ENCODE data around the gene ZNF516.

Gene ZNF516

DNA sequence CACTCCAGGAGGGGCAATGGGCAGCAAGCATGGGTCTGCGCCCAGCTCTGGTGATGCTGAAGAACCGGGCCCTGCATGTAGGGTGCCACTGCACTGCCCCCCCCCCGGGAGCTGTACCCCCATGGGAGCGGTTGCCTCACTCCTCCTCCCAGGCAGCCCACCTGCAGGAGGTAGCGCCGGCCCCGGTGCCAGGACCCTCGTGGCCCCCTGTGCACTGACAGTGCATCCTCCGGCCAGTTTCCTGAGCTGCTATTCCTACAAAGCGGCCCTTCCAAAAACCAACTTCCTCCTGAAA lies 109.4 kb downstream of the ZNF516 start:
- TF ChIP-seq, protein P1, sequence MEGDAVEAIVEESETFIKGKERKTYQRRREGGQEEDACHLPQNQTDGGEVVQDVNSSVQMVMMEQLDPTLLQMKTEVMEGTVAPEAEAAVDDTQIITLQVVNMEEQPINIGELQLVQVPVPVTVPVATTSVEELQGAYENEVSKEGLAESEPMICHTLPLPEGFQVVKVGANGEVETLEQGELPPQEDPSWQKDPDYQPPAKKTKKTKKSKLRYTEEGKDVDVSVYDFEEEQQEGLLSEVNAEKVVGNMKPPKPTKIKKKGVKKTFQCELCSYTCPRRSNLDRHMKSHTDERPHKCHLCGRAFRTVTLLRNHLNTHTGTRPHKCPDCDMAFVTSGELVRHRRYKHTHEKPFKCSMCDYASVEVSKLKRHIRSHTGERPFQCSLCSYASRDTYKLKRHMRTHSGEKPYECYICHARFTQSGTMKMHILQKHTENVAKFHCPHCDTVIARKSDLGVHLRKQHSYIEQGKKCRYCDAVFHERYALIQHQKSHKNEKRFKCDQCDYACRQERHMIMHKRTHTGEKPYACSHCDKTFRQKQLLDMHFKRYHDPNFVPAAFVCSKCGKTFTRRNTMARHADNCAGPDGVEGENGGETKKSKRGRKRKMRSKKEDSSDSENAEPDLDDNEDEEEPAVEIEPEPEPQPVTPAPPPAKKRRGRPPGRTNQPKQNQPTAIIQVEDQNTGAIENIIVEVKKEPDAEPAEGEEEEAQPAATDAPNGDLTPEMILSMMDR (IDR thresholded peaks at IDR 0.05; ENCODE audit: low read depth, low read length), result no peak
- no peak for DNase-seq (ENCODE audit: extremely low read depth, low read depth)

DNA sequence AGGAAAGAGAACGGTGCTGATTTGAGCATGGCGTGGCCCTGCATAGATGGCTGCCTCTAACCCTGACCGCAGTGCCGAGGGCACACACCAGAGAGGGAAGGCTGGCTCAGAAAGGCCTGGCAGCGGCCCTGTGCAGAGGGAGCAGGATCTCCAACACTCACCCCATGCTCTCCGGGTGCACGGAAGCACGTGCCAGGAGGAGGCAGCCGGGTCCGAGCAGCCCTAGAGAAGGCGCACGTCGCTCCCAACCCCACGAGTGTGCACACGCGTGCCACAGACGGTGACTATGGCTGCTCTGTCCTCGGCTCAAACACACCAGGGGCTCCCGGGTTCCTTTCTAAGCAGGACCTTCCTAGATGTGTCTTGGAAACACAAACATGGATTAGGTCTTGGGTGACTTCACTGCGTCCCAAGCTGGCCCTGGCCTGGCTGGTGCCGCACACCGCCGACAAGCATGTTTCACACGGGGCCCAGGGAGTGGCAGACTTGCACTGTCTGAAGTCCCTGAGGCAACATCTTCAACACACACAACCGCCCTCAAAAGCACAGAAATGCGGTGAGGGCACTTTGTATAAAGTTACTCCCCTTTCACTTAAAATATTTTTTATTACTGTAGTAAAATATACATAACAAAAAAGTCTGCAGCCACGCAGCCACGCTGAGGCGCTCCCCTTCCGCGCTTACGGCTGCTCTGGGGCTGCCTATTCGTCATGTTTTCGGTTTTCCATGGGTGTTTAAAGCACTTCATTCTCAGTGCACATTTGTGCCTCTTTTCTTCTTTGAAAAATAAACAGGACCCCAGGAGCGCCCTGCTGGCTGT lies 110.0 kb downstream of the ZNF516 start:
- DNase-seq (ENCODE audit: extremely low read depth, low read depth), result no peak
- TF ChIP-seq, protein P1 (IDR thresholded peaks at IDR 0.05; ENCODE audit: low read depth, low read length), result no peak

DNA sequence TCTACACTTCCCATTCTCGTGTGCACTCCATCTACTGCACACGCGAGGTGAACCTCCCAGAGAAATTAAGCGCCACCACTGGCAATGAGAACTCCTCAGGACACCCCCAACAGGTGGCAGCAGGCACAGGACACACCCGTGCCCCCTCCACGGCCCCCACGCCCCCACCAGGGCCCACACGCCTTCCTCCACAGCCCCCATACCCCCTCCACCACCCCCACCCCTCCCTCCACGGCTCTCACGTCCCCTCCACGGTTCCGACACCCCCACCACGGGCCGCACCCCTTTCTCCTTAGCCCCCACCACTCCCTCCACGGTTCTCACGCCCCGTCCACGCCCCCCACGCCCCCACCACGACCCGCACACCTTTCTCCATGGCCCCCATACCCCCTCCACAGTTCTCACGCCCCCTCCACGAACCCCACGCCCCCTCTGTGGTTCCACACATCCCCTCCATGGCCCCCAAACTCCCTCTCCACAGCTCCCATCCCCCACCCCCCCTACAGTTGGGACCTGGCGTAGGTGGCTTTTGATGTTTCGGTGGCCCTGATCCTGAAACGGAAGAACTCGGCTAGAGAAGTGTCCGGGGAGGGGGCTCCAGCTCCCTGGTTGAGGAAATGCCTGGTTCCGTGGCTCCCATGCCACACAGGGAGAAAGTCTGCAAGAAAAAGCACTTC lies 110.8 kb downstream of the ZNF516 start:
- TF ChIP-seq, protein P1 (IDR thresholded peaks at IDR 0.05; ENCODE audit: low read depth, low read length), result no peak

DNA sequence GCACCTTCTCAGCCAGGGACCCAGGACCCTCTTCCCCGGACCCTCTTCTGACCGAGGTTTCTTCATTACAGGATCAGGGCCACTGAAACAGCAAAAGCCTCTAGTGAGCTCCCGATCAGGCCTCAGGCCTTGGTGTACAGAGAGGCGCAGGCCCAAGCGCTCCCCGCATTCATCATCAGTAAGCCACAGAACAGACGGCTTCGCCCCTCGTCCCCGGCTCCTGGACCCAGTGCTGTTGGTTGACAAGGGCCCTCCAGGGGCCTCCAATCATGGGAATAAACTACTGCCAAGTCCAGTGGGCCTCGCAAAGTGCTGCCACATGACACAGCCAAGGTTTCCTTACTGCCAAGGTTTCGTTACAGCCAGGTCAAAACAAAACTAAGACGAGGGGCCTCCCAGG lies 111.4 kb downstream of the ZNF516 start:
- TF ChIP-seq, protein P1 (IDR thresholded peaks at IDR 0.05; ENCODE audit: low read depth, low read length), result no peak
- DNase-seq (ENCODE audit: extremely low read depth, low read depth), result no peak

More for the DNA sequence above, 110.8 kb downstream of the ZNF516 start:
- DNase-seq (ENCODE audit: extremely low read depth, low read depth), result no peak

DNA sequence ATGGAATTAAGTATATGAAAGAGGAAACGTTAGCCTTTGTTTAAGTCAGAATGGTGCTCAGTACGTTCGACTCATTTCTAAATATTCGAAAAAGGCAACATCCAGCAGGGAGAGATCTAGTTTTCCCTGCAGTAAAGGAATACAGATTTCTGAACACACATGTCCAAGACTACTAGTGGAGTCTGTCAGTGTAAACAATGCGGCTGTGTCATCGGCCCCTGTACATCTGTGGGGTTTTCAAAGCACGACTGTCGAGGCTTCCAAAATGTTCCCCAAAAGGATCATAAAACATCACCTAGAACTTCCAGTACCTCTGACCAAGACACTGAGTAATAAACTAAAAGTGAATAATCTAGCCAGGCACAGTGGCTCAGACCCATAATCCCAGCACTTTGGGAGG lies 112.8 kb downstream of the ZNF516 start:
- DNase-seq (ENCODE audit: extremely low read depth, low read depth), result no peak
- TF ChIP-seq, protein P1 (IDR thresholded peaks at IDR 0.05; ENCODE audit: low read depth, low read length), result no peak

DNA sequence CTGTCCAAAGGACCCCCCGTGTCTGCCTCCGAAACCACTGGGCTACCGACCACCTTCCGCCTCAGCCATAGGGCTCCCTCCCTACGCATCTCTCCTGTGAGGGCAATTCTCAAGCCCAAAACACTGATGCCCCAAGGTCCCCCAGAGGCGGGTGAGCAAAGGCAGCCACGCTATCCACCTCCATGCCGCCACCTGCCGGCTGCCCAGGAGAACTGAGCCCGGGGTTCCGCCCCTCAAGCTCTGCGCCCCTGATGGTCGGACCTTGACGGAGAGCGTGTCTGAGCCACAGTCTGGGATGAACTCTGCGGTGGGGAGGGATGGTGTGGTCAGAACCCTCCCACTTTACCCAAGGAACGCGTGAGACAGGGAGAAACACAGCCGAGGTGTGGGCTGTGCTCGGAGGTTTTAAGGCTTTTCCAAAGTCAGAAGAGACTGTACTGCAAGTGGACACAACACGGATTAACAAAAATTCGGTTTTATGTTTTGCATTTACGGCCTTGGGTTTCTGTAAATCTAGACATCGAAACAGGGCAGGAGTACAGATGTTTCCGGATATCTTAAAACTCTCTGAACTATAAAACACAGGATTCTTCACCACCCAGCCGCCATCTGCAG lies 114.1 kb downstream of the ZNF516 start:
- DNase-seq (ENCODE audit: extremely low read depth, low read depth), result no peak
- TF ChIP-seq, protein P1 (IDR thresholded peaks at IDR 0.05; ENCODE audit: low read depth, low read length), result peak; percentile 44

All from AG09319 (cell line).